GDM1 (cell line): ENCODE data around the gene HES6.

ENCODE experiments used
- DNase-seq: peaks from one replicate; lab custom pipeline; 2025; lab: John Stamatoyannopoulos, UW

HES6 gene

DNA sequence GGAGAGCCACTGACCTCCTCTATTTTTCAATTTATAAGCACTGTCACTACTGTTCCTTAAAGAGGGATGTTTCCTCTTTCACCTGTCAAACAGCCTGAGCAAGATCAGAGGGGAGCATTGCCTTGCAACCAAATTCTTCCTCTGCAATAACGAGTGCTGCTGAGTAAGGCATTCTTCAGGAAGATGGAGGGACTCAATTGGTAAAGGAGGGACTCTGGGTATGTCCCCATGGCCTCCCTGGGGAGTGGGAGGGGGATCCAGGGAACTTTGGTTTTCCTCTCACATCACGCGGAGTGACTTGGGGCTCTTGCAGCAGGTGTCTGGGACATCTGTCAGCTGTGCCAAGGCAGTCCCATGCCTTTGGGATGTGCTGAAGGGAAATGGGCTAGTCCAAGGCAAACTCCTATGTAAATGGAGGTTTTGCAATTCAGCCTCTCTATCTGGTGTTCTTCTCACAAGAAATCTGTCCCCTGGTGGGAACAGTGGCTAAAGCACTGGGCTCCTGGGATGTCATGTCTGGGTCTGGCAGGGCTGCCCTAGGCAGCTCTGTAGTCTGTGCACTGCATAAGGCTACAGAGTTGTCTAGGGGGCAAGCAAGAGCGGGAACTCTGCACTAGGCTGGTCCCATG is 14.4 kb upstream of the HES6 start:
- DNase-seq = no peak

DNA sequence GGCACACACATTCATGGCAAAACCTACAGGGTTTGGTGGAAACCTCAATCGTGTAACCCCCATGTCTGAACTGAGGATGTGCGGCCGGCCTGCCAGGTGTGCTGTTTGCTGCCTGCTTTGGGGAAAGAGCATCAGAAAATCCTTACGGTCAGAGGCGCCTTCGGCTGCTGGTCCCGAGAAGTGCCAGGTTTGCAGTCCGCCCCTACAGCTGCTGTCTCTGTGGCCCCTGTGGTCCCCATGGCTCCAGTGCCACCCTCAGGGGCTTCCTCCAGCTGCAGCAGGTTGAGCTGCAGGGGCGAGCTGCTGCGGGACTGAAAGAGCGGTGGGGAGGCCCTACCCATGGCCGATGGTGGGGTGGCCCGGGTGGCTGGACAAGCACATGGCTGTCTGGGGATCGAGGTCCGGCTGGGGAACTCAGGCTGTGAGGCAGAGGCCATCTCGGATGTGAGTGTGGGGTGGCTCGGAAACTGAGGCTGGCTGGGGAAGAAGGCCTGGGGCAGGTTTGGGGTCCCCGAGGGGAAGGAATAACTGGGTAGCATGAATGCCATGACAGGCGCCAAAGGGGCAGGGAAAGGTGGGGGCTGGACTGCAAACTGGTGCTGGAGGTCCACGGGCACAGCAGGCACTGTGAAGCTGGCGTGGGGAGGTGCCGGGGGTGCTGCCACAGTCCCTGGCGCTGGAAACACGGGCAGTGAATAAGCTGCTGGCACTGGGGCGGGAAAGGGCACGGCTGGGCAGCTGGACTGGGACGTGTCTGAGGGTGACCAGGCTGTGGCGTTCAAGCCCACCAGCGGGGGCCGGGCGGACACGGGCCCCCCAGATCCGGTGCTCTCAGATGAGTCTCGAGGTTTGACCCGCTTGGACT is 13.2 kb upstream of the HES6 start:
- DNase-seq = no peak

DNA sequence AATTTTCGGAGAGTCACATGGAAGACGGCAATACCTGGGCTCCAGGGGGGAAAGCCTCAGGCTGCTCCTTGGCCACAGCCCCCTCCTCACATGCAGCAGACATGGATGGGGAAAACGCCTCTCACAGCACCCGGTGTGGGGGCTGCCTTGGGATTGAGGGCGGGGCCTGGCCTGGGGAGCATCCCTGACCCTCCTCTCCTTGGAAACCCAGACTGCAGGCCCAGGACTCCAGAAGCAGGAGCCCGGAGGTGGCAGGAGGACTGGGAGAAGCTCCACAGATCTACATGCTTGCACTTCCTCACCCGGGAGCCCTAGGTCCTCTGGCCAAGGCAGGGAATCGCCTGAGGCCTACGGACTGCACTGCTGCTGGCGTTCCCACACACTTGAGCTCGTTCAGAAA is 12.1 kb upstream of the HES6 start:
- DNase-seq = no peak

DNA sequence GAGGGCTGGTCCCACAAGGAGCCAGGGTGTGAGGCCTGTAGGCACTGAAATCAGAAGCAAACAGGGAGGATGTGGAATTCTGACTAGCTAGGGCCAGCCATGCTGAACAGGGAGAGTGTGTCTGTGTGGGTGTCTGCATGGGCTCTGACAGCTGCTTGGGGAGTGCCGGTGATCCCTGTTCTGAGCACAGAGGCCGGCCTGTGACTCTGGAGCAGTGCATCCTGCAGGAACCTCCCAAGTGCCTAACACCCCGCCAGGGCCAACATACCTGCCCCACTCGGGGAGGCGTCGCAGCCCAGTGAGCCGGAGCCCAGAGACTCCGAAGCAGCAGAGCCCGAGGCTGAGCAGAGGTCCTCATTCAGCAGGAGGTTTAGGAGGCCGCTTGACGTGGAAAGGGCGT is 11.5 kb upstream of the HES6 start:
- DNase-seq = no peak

DNA sequence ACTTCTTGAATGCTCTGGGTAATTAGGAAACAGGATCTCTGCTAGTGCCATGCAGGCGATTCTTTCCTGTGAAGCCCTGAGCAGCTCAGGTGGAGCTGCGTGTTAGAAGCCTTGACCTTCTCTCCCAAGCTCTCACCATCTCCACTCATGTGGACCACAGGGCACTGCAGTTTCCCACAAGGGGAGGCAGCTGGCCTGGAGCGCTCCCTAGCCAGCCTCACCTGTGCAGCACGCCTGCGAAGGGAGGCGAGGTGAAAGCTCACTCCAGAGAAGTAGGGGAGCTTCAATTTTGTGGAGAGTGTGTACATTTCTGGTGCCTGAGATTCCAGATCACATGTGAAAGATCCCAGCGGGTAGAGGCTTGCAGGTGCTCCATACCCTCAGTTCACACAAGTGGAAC is 11.1 kb upstream of the HES6 start:
- DNase-seq = no peak

DNA sequence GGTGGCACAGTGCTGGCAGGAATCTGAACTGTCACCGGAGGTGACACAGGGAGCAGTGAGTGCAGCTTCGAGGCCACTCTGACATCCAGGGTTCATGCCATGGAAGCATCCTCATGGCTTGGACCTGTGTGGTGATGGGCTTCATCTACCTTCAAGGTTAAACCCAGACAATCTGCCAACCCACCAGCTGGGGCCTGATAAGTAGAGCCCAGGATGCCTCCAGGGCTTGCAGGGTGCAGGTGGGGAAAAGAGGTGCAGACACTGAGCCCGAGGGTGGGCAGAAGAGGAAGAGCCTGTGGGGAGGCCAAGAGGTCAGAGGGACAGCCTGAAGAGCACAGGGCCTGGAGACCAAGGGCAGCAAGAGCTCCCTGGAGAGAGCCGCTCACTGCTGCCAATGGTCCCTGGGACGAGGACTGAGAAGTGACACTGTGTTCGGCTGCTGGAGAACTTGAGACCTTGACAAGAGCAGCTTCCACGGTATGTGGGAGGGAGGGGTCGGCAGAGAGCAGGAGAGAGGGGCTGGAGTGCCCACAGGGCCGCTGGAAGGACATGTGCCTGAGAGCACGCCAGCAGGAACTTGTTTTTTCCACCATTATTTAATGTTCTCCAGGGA is 8.1 kb upstream of the HES6 start:
- no peak for DNase-seq

DNA sequence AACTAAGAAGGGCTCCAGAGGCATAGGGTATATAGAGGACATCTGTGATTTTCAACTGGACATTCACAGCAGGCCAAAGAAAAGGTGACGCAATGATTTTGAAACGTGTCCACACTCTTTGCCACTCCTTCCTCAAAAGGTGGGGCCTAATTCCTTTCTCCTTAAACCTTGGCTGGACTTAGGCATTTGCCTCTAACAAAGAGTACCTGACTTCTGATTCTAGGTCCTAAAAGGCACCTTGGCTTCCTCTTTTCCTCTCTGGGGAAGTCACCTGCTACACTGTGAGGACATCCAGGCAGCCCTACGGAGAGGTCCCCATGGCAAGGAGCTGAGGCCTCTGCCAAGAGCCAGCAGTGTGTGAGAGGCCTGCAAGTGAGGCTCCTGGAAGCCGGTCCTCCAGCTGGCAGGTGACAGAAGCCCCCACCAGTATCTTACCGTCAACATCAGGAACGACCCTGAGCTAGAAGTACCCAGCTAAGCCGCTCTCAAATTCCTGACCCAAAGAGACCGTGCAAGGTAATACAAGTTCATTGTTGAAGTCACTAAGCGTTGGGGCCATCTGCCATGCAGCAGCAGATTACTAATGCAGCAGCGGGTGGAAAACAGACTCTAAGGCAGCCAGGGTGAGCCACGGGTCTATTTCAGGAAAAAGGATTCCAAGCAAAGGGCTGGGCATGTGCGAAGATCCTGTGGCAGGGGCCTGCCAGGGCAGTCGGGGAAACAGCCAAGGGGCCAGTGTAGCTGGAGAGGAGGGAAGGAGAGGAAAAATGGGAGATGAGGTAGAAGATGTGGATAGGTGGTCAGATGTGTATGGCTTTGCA is 7.4 kb upstream of the HES6 start:
- DNase-seq = no peak

DNA sequence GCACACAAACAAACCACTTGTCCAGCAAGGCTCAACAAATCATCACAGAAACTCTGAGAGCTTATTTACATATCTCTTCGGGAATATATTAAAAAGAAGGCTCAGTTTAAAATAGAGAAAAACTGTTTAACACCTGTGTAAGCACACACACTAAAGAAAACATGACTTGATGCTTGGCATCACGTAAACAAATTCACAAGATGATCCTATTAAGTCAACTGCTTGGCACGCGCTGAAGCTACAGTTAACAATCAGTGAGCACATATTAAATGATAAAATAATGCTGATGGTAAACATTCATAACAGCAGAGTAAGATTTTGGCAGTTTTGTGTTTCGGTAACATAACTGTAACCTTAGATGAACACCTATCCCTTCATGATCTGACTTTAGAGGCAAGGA is 4.3 kb upstream of the HES6 start:
- no peak for DNase-seq

DNA sequence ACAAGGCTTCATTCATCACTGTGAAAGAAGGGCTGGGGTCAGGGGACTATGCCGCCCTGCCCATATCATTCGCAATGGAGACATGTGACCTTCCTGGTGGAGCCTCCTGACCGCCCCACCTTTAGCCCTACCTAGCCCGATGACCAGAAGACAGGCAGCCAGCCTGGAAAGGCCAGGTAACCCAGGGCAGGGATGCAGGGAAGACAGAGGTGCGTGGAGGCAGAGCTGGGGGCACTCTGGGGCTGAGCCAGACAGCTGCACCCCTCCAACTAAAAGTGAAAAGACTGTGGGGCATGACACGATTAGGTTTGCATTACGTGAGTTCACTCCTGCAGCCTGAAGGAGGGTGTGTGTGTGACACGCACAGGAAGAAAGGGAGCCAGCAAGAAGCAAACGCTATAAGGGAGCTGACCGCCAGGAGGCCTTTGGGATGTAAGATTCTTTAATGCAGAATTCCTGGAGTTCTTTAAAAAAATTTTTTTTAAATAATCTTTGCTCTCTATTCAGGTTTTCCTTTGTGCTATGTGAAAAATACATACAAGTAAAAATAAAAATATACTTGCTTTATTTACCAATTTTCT is 3.7 kb upstream of the HES6 start:
- no peak for DNase-seq

DNA sequence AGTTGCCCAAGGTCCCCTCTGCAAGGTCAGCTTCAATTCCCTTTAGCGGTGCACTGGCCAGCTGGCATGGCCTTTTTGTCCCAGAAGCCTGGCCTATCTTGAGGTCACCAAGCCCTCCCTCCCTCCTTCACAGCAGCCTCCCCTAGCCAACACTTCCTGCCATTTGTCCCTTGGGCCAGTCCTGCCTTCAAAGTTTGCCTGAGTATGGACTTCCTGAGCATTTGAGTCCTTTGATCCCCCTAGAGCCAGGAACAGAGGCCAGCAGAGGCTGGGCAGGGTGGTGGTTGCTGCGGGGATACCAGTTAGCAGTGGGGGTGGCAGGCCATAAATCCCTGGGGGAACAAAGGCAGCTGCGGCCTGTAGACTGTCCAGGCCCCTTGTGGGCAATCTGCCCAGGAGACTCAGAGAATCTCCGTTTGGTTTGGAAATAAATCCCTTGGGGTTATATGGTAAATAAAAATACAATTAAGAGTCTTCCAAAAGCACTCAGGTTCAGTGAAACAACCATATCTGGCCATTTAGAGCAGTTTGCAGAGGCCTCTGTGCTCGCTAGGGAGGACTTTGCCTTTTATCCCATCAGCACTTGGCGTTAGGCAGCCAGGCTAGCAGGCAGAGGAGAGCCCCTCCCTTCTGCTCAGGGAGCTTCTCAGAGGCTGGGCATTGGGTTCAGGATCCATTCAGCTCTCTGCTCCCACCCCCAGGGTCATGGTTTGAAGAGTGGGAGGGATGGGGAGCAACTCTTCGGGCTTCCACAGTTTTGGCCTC is 3.1 kb upstream of the HES6 start:
- no peak for DNase-seq

DNA sequence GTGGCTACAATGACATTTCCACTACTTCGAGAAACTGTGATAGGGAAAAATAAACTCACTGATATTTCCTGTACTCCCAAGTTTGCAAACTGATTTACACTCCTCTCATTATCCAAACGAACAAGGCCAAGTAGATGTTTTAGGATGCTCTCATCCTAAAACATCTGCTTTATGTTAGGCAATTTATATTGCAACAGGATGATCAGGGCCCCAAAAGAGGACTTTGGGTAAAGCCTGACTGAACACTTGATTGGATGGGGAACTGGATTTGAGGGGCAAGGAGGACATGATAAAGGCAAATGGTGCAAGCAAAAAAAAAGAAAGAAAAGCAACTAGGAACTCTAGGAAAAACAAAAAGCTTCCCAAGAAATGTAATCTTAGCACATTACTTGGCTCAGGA is 2.1 kb upstream of the HES6 start:
- DNase-seq = no peak

DNA sequence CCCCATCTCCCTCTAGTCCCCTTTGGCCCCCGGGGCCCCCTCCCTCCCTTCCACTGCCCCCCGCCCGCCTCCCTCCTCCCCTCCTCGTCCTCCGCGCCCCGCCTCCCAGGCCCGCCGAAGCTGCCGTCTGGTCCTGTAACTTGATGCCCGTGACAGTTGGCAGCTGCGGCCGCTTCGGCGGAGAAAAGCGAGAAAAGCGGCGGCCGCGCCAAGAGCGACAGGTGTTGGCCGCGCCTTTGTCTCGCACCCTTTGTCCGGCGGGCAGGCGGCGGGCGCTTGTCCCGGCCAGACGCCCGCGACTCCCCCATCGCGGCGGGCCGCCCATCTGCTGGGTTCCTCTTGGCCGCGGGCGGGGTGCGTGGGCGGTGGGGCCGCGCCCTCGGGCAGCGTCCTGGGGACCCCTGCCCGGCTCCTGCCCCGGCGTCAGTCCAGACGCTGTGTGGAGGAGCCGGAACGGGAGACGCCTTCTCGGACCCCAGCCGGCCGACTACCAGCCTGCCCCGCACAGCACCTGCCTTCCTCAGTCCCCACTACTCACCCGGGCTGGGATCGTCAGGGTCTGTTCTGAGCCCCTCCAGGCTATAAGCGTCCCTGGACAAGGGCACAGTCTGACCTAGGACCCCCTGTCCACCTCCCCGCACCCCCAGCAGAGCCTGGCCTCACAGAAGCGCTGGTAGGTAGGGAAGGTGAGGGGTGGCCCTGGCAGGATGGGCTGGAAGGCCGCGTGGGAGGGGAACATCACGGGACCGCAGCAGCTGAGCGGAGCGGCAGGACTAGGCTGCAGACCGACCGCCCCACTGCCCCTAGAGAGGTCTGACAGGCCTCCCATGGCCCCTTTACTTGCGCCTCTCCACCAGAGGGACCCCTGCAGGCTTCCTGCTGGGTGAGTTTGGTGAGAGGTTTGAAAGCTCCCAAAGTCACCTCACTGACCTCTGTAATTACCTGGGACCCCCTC is 1.2 kb upstream of the HES6 start:
- DNase-seq = no peak

DNA sequence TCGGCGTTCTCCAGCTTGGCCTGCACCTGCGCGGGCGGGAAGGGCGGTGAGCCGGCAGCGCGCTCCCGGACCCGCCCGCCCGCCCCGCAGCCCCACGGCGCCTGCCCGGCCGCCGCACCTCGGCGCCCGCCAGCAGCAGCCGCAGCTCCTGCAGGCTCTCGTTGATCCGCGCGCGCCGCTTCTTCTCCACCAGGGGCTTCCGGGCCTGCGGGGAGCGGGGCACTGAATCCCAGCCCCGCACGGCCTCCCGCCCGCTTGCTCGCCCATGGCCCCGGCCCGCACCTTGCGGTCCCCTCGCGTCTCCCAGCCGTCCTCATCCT is 335 bp downstream of the HES6 start:
- DNase-seq = no peak

DNA sequence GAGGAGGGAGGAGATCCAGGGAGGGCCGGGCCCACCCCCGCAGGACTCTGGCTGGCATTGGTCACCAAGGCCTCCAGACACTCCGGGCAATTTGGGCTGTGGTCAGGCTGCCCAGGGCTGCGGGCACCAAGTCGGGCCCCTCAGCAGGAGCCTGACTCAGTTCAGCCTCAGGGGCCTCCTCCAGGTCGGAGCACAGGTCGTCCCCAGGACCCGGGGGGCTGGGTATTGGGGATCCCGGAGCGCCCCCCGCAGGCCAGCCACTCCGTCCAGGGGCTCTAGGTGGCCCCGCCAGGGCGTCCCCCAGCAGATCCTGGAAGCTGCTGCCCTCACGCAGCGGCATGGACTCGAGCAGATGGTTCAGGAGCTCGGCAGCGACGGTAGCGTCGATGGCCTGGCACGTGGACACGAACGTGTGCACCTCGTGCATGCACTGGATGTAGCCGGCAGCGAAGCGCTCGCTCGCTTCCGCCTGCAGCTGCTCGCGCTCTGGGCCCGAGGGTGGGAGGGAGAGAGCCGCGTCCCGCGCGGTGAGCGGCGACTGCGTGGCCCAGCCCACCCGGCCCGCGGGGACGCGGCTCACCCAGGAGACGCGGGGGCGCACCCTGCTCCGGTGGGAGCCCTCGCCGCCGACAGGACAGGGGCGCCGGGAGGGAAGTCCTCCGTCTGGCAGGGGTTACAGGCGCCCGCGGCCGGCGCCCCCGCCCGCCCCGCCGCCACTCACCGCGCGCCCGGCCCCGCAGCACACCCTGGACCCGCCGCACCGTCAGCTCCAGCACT is 884 bp downstream of the HES6 start:
- no peak for DNase-seq

DNA sequence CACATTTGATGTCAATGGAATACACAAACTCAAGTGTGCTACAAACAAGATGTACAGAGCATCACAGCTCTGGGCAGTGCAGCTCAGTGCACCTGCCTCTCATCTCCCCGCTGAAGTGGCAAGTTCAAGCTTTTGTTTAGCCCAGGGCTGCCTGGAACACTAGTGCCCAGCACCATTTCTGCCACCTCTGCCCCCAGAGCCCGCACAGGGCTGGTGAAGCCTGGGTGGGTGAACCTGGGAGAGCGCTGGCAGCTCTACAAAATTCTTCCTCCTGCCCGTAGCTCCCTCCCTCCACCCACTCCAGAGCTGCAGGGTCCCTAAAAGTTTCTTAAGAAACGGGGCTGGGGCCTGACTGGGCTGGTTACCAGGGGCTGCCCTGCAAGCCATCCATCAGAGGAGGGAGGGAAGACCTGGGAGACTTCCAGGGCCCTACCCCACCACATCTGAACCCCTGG is 1.5 kb downstream of the HES6 start:
- DNase-seq = no peak

DNA sequence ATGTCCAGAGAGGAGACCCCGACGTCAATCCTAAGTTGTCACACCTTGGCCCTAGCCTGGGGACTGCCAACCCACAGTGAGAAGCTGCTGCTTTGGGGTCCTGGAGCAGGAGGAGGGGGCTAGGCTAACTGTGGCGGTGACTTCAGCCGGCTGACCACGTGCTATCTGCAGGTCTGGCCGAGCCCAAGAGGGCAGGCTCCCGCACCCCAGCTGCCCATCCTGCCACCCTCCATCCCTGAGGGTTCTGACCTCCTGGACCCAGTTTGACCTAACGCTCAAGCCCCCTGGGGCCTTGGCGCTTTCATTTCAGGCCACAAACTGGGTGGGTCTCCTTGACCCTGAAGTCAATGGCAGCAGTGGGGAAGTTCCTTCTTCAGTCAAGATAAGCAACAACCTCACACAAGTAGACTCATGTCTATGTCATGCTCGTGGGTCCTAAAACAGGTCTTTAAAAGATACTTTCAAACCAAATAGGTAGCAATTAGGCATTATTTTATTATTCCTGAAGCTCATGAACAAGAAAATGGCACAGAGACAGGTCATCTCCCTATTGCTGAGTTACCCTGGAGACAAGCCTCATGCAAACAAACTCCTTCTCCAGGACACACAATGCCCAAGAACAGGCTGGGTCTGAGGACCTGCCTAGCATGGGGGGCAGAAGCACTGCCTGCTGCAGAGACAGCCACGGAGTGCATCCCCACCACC is 2.3 kb downstream of the HES6 start:
- DNase-seq = no peak

DNA sequence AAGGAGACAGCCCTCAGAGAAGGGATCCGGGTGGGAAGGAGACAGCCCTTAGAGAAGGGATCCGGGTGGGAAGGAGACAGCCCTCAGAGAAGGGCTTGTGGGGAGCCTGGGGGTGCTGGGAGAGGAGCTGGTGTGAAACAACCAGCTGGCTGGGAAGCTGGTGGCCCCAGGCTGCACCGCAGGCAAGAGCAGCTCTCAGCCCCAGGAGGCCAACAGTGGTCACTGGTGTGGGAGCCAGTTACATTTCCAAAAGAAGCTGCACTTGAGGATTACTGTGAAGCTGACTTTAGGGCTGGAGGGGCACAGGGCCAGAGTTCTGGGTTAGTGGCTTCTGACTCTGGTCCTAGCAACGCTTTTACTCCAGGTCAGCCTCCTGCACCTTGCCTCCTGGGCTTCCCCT is 3.3 kb downstream of the HES6 start:
- no peak for DNase-seq

DNA sequence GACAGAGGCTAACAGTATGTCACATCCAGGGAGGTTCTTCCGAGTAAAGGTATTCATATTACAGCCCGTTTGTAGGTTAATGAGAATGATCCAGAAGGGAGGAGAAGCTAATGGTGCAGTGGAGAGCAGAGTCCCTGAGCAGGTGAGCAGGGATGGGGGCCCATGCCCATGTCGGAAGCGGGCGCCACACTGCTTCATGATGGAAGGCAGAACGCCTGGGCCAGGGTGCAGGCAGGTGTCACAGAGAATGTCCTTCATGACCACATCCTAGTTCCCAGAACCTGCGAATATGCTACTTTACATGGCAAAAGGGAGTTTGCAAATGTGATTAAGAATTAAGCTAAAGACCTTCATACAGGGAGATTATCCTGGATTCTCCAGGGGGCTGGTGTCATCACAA is 4.0 kb downstream of the HES6 start:
- no peak for DNase-seq

DNA sequence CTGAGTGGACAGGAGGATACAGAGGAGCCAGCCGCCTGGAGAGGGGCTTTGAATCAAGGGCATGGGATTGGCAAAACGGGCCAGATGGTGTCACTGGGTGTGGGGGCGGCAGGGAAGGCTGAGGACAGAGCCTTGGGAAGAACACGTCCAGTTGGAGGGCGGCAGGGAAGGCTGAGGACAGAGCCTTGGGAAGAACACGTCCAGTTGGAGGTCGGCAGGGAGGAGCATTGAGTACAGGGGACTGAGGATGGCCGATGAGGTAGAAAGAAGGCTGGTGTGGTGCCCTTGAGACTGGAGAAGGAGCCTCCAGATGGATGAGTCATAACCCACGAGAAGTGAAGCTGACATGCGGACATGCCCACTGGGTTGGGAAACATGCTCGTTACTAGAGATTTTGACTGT is 4.5 kb downstream of the HES6 start:
- DNase-seq = peak; percentile 4
